ENCODE data around the gene PTEN.

Gene PTEN

DNA sequence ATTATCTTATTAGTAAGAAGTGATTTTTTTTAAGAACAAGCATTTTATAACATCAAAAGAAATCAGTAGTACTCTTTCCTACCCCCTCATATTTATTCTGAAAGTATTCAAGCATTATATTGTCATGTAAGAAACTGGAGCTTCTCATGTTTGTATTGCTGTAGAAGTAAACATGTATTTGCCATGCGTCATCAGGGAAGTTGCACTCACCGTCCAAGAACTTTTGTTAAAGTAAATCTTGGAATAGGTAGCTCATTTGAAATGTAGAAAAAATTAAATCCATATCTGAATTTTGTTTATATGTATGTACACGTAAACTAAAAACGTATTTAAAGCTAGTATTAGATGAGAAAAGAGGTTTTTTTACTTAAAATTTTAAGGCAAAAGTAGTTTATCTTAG, 96.8 kb downstream of the PTEN start:
- TF ChIP-seq, protein P1, sequence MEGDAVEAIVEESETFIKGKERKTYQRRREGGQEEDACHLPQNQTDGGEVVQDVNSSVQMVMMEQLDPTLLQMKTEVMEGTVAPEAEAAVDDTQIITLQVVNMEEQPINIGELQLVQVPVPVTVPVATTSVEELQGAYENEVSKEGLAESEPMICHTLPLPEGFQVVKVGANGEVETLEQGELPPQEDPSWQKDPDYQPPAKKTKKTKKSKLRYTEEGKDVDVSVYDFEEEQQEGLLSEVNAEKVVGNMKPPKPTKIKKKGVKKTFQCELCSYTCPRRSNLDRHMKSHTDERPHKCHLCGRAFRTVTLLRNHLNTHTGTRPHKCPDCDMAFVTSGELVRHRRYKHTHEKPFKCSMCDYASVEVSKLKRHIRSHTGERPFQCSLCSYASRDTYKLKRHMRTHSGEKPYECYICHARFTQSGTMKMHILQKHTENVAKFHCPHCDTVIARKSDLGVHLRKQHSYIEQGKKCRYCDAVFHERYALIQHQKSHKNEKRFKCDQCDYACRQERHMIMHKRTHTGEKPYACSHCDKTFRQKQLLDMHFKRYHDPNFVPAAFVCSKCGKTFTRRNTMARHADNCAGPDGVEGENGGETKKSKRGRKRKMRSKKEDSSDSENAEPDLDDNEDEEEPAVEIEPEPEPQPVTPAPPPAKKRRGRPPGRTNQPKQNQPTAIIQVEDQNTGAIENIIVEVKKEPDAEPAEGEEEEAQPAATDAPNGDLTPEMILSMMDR (conservative IDR thresholded peaks at IDR 0.05; ENCODE audit: low read length), result no peak
- TF ChIP-seq EZH2phosphoT487 (IDR thresholded peaks at IDR 0.05; ENCODE audit: borderline replicate concordance), result no peak
- Histone ChIP-seq H2AFZ (ENCODE audit: low read length) (no peak overlapping the region), H3K79me2 (ENCODE audit: insufficient read depth, low read length) (peaks cover 94% of the 10 kb centered on the region), H3K27me3 (ENCODE audit: insufficient read depth, low read length, poor library complexity, severe bottlenecking) (peaks cover 51% of the 10 kb centered on the region), H3K9me2 (replicated peaks; ENCODE audit: low read depth, low read length) (no peaks in the 10 kb centered on the region), H3K4me2 (ENCODE audit: low read depth, low read length, poor library complexity, severe bottlenecking) (peak overlapping the region; percentile 87), H3K36me3 (ENCODE audit: insufficient read depth, low read length) (peaks cover 61% of the 10 kb centered on the region), H3F3A (ENCODE audit: low read depth) (peaks cover 8% of the 10 kb centered on the region; the same call in 1 of the 2 replicates), H3K9ac (ENCODE audit: low read depth, low read length, poor library complexity, severe bottlenecking) (peak overlapping the region; percentile 99), H3K4me1 (ENCODE audit: insufficient read depth, low read length, poor library complexity, severe bottlenecking) (peaks cover 15% of the 10 kb centered on the region), H3K9me3 (ENCODE audit: insufficient read depth, low read depth, low read length) (no peaks in the 10 kb centered on the region), H4K20me1 (ENCODE audit: insufficient read depth, low read length, poor library complexity, severe bottlenecking) (peaks cover 6% of the 10 kb centered on the region), H3K4me3 (ENCODE audit: low read length, poor library complexity, severe bottlenecking) (peak overlapping the region; percentile 79)

DNA sequence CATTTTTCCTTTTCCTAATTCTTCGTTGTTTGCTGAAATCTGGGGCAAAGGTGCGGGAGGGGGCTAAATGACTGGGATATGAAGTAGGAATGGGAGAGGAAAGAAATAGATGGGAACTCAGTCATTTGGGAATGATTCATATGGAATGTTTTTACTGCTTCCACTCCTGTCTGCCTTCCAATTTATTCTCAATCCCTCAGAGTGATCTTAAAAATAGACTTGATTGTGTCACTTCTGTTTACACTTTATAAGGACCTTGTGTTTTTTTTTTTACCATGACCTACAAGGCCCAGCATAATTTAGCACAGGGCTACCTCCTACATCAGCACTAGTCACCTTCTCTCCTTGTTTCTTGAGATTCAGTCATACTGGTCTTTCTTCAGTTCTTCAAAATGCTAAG, 97.9 kb downstream of the PTEN start:
- Histone ChIP-seq H2AFZ (ENCODE audit: low read length) (no peak overlapping the region), H3K36me3 (ENCODE audit: insufficient read depth, low read length) (peaks cover 65% of the 10 kb centered on the region), H3K4me2 (ENCODE audit: low read depth, low read length, poor library complexity, severe bottlenecking) (peak overlapping the region; percentile 87), H4K20me1 (ENCODE audit: insufficient read depth, low read length, poor library complexity, severe bottlenecking) (peaks cover 6% of the 10 kb centered on the region), H3K9me2 (replicated peaks; ENCODE audit: low read depth, low read length) (no peaks in the 10 kb centered on the region), H3K4me3 (ENCODE audit: low read length, poor library complexity, severe bottlenecking) (peak overlapping the region; percentile 79), H3K9me3 (ENCODE audit: insufficient read depth, low read depth, low read length) (no peaks in the 10 kb centered on the region), H3K27me3 (ENCODE audit: insufficient read depth, low read length, poor library complexity, severe bottlenecking) (peaks cover 51% of the 10 kb centered on the region), H3K79me2 (ENCODE audit: insufficient read depth, low read length) (peaks cover 94% of the 10 kb centered on the region), H3K9ac (ENCODE audit: low read depth, low read length, poor library complexity, severe bottlenecking) (peak overlapping the region; percentile 99), H3K4me1 (ENCODE audit: insufficient read depth, low read length, poor library complexity, severe bottlenecking) (peaks cover 11% of the 10 kb centered on the region), H3F3A (ENCODE audit: low read depth) (peaks cover 7% of the 10 kb centered on the region; the same call in 1 of the 2 replicates)
- TF ChIP-seq EZH2phosphoT487 (IDR thresholded peaks at IDR 0.05; ENCODE audit: borderline replicate concordance), result no peak
- TF ChIP-seq, protein P1 (conservative IDR thresholded peaks at IDR 0.05; ENCODE audit: low read length), result no peak

DNA sequence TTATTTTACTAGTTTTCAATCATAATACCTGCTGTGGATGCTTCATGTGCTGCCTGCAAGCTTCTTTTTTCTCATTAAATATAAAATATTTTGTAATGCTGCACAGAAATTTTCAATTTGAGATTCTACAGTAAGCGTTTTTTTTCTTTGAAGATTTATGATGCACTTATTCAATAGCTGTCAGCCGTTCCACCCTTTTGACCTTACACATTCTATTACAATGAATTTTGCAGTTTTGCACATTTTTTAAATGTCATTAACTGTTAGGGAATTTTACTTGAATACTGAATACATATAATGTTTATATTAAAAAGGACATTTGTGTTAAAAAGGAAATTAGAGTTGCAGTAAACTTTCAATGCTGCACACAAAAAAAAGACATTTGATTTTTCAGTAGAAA, 103.0 kb downstream of the PTEN start:
- Histone ChIP-seq H3K27me3 (ENCODE audit: insufficient read depth, low read length, poor library complexity, severe bottlenecking) (peaks cover 27% of the 10 kb centered on the region), H3F3A (ENCODE audit: low read depth) (peaks cover 4% of the 10 kb centered on the region; the same call in 1 of the 2 replicates), H4K20me1 (ENCODE audit: insufficient read depth, low read length, poor library complexity, severe bottlenecking) (peaks cover 11% of the 10 kb centered on the region), H3K9me3 (ENCODE audit: insufficient read depth, low read depth, low read length) (no peaks in the 10 kb centered on the region), H2AFZ (ENCODE audit: low read length) (no peak overlapping the region), H3K4me2 (ENCODE audit: low read depth, low read length, poor library complexity, severe bottlenecking) (peak overlapping the region; percentile 87), H3K4me3 (ENCODE audit: low read length, poor library complexity, severe bottlenecking) (peak overlapping the region; percentile 79), H3K36me3 (ENCODE audit: insufficient read depth, low read length) (peaks cover 40% of the 10 kb centered on the region), H3K9ac (ENCODE audit: low read depth, low read length, poor library complexity, severe bottlenecking) (peak overlapping the region; percentile 99), H3K9me2 (replicated peaks; ENCODE audit: low read depth, low read length) (no peaks in the 10 kb centered on the region), H3K79me2 (ENCODE audit: insufficient read depth, low read length) (peaks cover 98% of the 10 kb centered on the region), H3K4me1 (ENCODE audit: insufficient read depth, low read length, poor library complexity, severe bottlenecking) (peaks cover 36% of the 10 kb centered on the region)
- TF ChIP-seq EZH2phosphoT487 (IDR thresholded peaks at IDR 0.05; ENCODE audit: borderline replicate concordance), result no peak
- TF ChIP-seq, protein P1 (conservative IDR thresholded peaks at IDR 0.05; ENCODE audit: low read length), result no peak
